Inflammatory macrophage treated with lipopolysaccharide for 4 hours (primary cell): Measurements from ENCODE around the gene POLDIP2.

Experiments
- DNase-seq: peaks from one replicate; pipeline ENCODE4 v3.0.0-alpha.2; 2020

The POLDIP2 gene

DNA sequence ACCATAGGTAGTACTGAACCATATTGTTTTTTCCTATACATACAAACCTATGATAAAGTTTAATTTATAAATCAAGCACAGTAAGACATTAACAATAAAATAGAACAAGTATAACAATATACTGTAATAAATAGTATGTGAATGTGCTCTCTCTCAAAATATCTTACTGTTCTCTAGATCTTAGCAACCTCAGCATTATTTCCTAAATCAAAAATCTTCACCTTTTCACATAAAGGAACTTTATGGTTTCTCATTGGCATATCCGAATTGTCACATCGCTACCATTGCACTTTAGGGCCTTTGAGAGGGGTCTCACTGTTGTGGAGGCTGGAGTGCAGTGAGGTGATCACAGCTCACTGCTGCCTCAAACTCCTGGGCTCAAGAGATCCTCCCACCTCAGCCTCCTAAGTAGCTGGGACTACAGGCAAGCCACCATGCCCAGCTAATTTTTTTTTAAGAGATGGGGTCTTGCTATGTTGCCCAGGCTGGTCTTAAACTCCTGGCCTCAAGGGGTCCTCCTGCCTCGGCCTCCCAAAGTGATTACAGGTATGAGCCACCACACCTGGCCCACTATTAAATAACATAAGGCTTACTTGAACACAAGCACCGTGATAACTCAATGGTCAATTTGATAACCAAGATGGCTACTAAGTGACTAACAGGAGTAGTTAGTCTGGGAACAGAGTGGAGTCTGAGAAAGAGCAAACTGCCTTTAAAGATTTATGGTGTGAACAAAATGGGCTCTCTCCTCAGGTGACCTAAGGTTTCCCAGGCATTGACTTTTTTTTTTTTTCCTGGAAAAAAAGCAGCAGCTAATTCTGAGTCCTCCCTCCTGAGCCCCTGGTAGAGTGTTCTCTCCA is 41.3 kb downstream of the POLDIP2 start:
- no peak for DNase-seq

DNA sequence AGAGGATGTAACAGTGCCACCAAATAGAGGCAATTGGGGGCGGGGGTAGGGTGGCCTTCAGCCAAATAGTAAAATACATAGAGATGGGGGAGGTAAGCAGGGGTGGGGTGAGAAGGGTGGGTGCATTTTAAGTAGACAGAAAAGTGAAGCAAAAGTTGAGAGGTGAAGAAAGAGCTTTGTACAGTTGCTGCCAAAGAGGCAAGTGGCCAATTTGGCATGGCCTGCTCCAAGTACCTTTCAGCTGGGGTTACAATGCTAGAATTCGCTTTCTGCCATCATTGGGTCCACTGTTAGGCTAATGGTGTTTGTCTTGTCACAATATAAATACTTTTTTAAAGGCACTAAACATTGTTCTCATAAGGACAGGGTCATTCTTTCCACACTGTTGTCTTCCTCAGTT is 43.5 kb downstream of the POLDIP2 start:
- DNase-seq, result no peak

DNA sequence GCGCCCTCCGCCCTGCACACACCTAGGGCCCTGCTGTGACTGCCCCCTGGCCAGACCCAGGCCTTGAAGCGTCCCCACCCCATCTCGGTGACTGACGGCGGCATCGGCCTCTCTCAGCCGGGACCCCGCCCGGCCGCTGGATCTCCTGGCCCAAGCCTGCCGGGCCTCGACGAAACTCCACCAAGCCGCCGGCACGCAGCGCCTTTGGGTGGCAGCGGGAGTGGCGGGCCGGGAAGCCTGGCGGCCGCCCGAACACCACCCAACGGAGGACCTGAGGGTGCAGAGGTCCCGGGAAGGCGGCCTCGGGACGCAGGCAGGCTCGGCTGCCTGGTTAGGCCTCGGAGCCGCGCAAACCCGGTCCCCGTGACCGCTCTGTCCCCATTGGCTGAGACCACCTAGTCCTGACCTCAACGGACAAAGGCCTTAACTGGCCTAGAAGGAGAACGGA is 50.3 kb downstream of the POLDIP2 start:
- no peak for DNase-seq

DNA sequence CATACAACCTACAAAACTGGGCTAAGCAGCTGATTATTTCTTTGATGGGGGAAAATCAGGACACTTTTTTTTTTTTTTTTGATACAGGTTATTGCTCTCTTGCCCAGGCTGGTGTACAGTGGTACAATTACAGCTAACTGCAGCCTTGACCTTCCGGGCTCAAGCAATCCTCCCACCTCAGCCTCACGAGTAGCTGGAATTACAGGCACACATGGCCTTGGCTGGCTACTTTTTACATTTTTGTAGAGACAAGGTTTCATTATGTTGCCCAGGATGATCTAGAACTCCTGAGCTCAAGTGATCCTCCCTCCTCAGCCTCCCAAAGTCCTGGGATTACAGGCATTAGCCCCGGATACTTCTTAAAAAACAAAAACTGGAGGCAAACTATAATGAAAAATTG is 58.9 kb downstream of the POLDIP2 start:
- DNase-seq, result no peak
